ENCODE measurements around the gene SLC17A9. TPM values are rescaled to one million over a fixed set of nuclear protein-coding genes. Genes with fewer than 3 reads are reported as not detected.

The SLC17A9 gene
- total RNA-seq, 6 experiments from 2014 or later: 32.8 to 47.0 (median 35.7) TPM

GRCh38 chr20:63007646-63008488 lies 55.4 kb downstream of the SLC17A9 start:
- Mint-ChIP-seq H3K27ac (no peak overlapping the region), H3K9me3 (peaks cover 6% of the 10 kb centered on the region), H3K4me1 (ENCODE audit: low read depth) (peaks cover 14% of the 10 kb centered on the region), H3K36me3 (ENCODE audit: low read depth) (peaks cover under 1% of the 10 kb centered on the region), H3K27me3 (ENCODE audit: insufficient read depth) (peaks cover 50% of the 10 kb centered on the region), H3K4me3 (no peak overlapping the region)
- no peak for DNase-seq
- no peak for TF ChIP-seq CTCF (IDR thresholded peaks at IDR 0.05)

DNA sequence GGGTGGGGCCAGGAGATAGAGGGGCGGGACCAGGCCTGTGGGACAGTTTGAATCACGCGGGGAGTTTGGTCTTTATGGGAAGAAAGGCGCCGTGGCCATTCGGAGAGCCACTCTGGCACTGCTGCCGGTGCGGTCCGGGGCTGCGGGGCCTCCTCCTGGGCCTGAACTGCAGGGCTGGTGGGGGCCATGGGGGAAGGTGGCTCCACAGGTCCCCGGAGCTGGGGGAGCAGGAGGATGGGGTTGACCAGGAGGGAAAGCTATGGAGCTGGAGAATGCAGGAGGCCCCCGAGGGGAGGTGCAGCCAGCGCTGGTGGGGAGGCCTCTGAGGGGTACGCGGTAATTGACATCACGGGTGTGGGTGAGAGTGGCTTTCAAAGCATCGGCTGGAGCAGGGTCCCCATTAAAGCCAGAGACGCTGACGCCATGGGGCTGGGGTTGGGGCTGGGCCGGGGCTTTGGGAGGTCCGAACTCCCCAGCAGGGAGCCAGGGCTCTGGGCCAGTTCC lies 56.1 kb downstream of the SLC17A9 start:
- Mint-ChIP-seq H3K4me3 (no peak overlapping the region; the same call in 1 of the 2 replicates), H3K27me3 (ENCODE audit: insufficient read depth) (peaks cover 48% of the 10 kb centered on the region), H3K9me3 (peaks cover 13% of the 10 kb centered on the region), H3K36me3 (ENCODE audit: low read depth) (peaks cover 8% of the 10 kb centered on the region), H3K27ac (no peak overlapping the region), H3K4me1 (ENCODE audit: low read depth) (peaks cover 14% of the 10 kb centered on the region)
- DNase-seq: no peak
- TF ChIP-seq CTCF (IDR thresholded peaks at IDR 0.05): no peak

- Mint-ChIP-seq H3K27ac (no peak overlapping the region), H3K4me1 (ENCODE audit: low read depth) (peaks cover 14% of the 10 kb centered on the region), H3K4me3 (peak overlapping the region; percentile 43; the same call in 1 of the 2 replicates), H3K27me3 (ENCODE audit: insufficient read depth) (peaks cover 48% of the 10 kb centered on the region), H3K36me3 (ENCODE audit: low read depth) (peaks cover 10% of the 10 kb centered on the region), H3K9me3 (peaks cover 18% of the 10 kb centered on the region)
- peak; percentile 96 for TF ChIP-seq CTCF (IDR thresholded peaks at IDR 0.05)
- peak; percentile 39 for DNase-seq
Observed at GRCh38 chr20:63009045-63009961, 56.8 kb downstream of the SLC17A9 start.

GRCh38 chr20:63009988-63010769 lies 57.7 kb downstream of the SLC17A9 start:
- Mint-ChIP-seq H3K36me3 (ENCODE audit: low read depth) (peaks cover 10% of the 10 kb centered on the region), H3K4me3 (peak overlapping the region; percentile 20; the same call in 1 of the 2 replicates), H3K27ac (no peak overlapping the region), H3K4me1 (ENCODE audit: low read depth) (peaks cover 14% of the 10 kb centered on the region), H3K9me3 (peaks cover 18% of the 10 kb centered on the region), H3K27me3 (ENCODE audit: insufficient read depth) (peaks cover 51% of the 10 kb centered on the region)
- DNase-seq: no peak
- no peak for TF ChIP-seq CTCF (IDR thresholded peaks at IDR 0.05)

GRCh38 chr20:63011798-63012197 lies 59.3 kb downstream of the SLC17A9 start:
- no peak overlapping the region for H3K27ac Mint-ChIP-seq
- peaks cover 18% of the 10 kb centered on the region for H3K9me3 Mint-ChIP-seq
- no peak overlapping the region for H3K4me3 Mint-ChIP-seq
- H3K36me3 Mint-ChIP-seq (ENCODE audit: low read depth): peaks cover 10% of the 10 kb centered on the region
- H3K4me1 Mint-ChIP-seq (ENCODE audit: low read depth): peaks cover 14% of the 10 kb centered on the region
- peaks cover 54% of the 10 kb centered on the region for H3K27me3 Mint-ChIP-seq (ENCODE audit: insufficient read depth)
- no peak for TF ChIP-seq CTCF (IDR thresholded peaks at IDR 0.05)
- DNase-seq: no peak
